Tibial nerve (tissue), 4 donors: Measurements from ENCODE around the gene BTBD10.

Experiments
- CTCF ChIP-seq, 5 experiments: fragments of 200-600 bp in 3 of 5; fragments of 450-650 bp in 2 of 5; sonication (generic) in 3 of 5; IDR thresholded peaks; one replicate each; pipeline ENCODE4 v1.5.1; 2016 to 2019; ENCODE audit warnings: antibody characterized with exemption in 5 of 5, mild to moderate bottlenecking in 3 of 5, moderate library complexity in 2 of 5
- EP300 ChIP-seq, 2 donors: sonication (generic); formaldehyde crosslinking; IDR thresholded peaks; one replicate each; pipeline ENCODE4 v1.6.1; 2017; ENCODE audit warnings: antibody characterized with exemption in 2 of 2, mild to moderate bottlenecking in 1 of 2
- POLR2A ChIP-seq, 2 donors: fragments of 450-650 bp; IDR thresholded peaks; one replicate each; pipeline ENCODE4 v1.6.1; 2017; ENCODE audit warnings: antibody characterized with exemption in 2 of 2, mild to moderate bottlenecking in 2 of 2, moderate library complexity in 2 of 2

GRCh38 chr11:13473013-13473722 lies 10.1 kb upstream of the BTBD10 start:
- no peak for TF ChIP-seq CTCF (IDR thresholded peaks at IDR 0.05)
- no peak for TF ChIP-seq POLR2A (IDR thresholded peaks at IDR 0.05)
- no peak for TF ChIP-seq EP300 (IDR thresholded peaks at IDR 0.05)
